H9 (cell line): ENCODE data around the gene ATP2B2. TPM values are rescaled to one million over a fixed set of nuclear protein-coding genes. Genes with fewer than 3 reads are reported as not detected.

ENCODE experiments used
- DNase-seq: peaks from one replicate; pipeline ENCODE4 v3.0.0-alpha.2; 2017
- H2AFZ ChIP-seq: one replicate; pipeline ENCODE4 v1.6.1; 2013; ENCODE audit warnings: mild to moderate bottlenecking, low read length, control low read depth, moderate library complexity
- H2AK5ac ChIP-seq: 2 replicates; pipeline ENCODE4 v1.6.1; 2013; ENCODE audit warnings: low read length, control low read depth, mixed read lengths; ENCODE audit not compliant: insufficient read length
- H2BK120ac ChIP-seq: one replicate; pipeline ENCODE4 v1.6.1; 2013; ENCODE audit warnings: low read depth, mild to moderate bottlenecking, low read length, control low read depth, inconsistent platforms; ENCODE audit not compliant: poor library complexity, severe bottlenecking
- H2BK12ac ChIP-seq: 2 replicates; pipeline ENCODE4 v1.6.1; 2013; ENCODE audit warnings: low read length, control low read depth, mixed read lengths, low read depth; ENCODE audit not compliant: insufficient read length
- H2BK15ac ChIP-seq: 2 replicates; pipeline ENCODE4 v1.6.1; 2013; ENCODE audit warnings: low read depth, low read length, control low read depth
- H2BK20ac ChIP-seq: one replicate; pipeline ENCODE4 v1.6.1; 2013; ENCODE audit warnings: low read depth, mild to moderate bottlenecking, low read length, control low read depth, inconsistent platforms; ENCODE audit not compliant: poor library complexity, severe bottlenecking
- H2BK5ac ChIP-seq: 2 replicates; pipeline ENCODE4 v1.6.1; 2013; ENCODE audit warnings: low read length, control low read depth, mixed read lengths; ENCODE audit not compliant: insufficient read length
- H3K14ac ChIP-seq: 2 replicates; pipeline ENCODE4 v1.6.1; 2013; ENCODE audit warnings: low read length, control low read depth; ENCODE audit not compliant: insufficient read depth
- H3K18ac ChIP-seq: 2 replicates; pipeline ENCODE4 v1.6.1; 2013; ENCODE audit warnings: low read depth, mild to moderate bottlenecking, mixed read lengths, low read length, control low read depth; ENCODE audit not compliant: insufficient read length
- H3K23ac ChIP-seq: 2 replicates; pipeline ENCODE4 v1.6.1; 2013; ENCODE audit warnings: low read length, control low read depth, mixed read lengths, low read depth; ENCODE audit not compliant: insufficient read length
- H3K23me2 ChIP-seq: 2 replicates; pipeline ENCODE4 v1.6.1; 2013; ENCODE audit warnings: low read depth, mild to moderate bottlenecking, mixed read lengths, low read length, control low read depth; ENCODE audit not compliant: insufficient read length, poor library complexity, severe bottlenecking
- H3K27ac ChIP-seq: 2 replicates; pipeline ENCODE4 v1.5.1; 2013; ENCODE audit warnings: low read length, control low read depth, mixed read lengths, low read depth; ENCODE audit not compliant: insufficient read length
- H3K27me3 ChIP-seq: 2 replicates; pipeline ENCODE4 v1.6.1; 2013; ENCODE audit warnings: low read length, control low read depth, inconsistent platforms; ENCODE audit not compliant: insufficient read depth
- H3K4ac ChIP-seq: 2 replicates; pipeline ENCODE4 v1.6.1; 2013; ENCODE audit warnings: low read depth, mild to moderate bottlenecking, control low read depth, inconsistent platforms, low read length, moderate library complexity
- H3K4me1 ChIP-seq: 2 replicates; pipeline ENCODE4 v1.6.1; 2013; ENCODE audit warnings: low read length, control low read depth, inconsistent platforms; ENCODE audit not compliant: insufficient read depth
- H3K4me2 ChIP-seq: 2 replicates; pipeline ENCODE4 v1.6.1; 2013; ENCODE audit warnings: low read length, control low read depth, mixed read lengths; ENCODE audit not compliant: insufficient read length, insufficient read depth
- H3K56ac ChIP-seq: 2 replicates; pipeline ENCODE4 v1.6.1; 2013; ENCODE audit warnings: low read depth, mild to moderate bottlenecking, mixed read lengths, low read length, control low read depth; ENCODE audit not compliant: insufficient read length
- H3K79me1 ChIP-seq: 2 replicates; pipeline ENCODE4 v1.6.1; 2013; ENCODE audit warnings: low read depth, mild to moderate bottlenecking, moderate library complexity, low read length, control low read depth, inconsistent platforms; ENCODE audit not compliant: insufficient read depth, poor library complexity, severe bottlenecking
- H3K79me2 ChIP-seq: 2 replicates; pipeline ENCODE4 v1.6.1; 2013; ENCODE audit warnings: low read length, control low read depth, inconsistent platforms; ENCODE audit not compliant: insufficient read depth
- H3K9ac ChIP-seq: 2 replicates; pipeline ENCODE4 v1.6.1; 2013; ENCODE audit warnings: low read length, control low read depth, mixed read lengths; ENCODE audit not compliant: insufficient read length; ENCODE audit errors: extremely low read depth
- H3K9me3 ChIP-seq: one replicate; pipeline ENCODE4 v1.6.1; 2013; ENCODE audit warnings: low read depth, low read length, inconsistent platforms; ENCODE audit not compliant: control insufficient read depth
- H3T11ph ChIP-seq: one replicate; pipeline ENCODE4 v1.6.1; 2013; ENCODE audit warnings: mild to moderate bottlenecking, low read length, control low read depth, inconsistent platforms
- H4K20me1 ChIP-seq: one replicate; pipeline ENCODE4 v1.6.1; 2013; ENCODE audit not compliant: control insufficient read depth, insufficient read length, insufficient read depth
- H4K5ac ChIP-seq: 2 replicates; pipeline ENCODE4 v1.6.1; 2013; ENCODE audit warnings: low read depth, mild to moderate bottlenecking, mixed read lengths, low read length, control low read depth; ENCODE audit not compliant: insufficient read length
- H4K8ac ChIP-seq: replicated peaks from 2 replicates; pipeline ENCODE4 v1.6.1; 2013; ENCODE audit warnings: low read length, control low read depth, mixed read lengths, low read depth; ENCODE audit not compliant: insufficient read length
- H4K91ac ChIP-seq: 2 replicates; pipeline ENCODE4 v1.6.1; 2013; ENCODE audit warnings: low read depth, mild to moderate bottlenecking, moderate library complexity, mixed read lengths, low read length, control low read depth; ENCODE audit not compliant: insufficient read length
- H3K27ac Mint-ChIP-seq, 3 experiments: 2 replicates in 2 of 3; 3 replicates in 1 of 3; pipeline ENCODE4 v1.8.0; 2020 to 2021; ENCODE audit warnings: mixed read lengths in 3 of 3, mild to moderate bottlenecking in 1 of 3, moderate library complexity in 1 of 3
- H3K27me3 Mint-ChIP-seq: 2 replicates; pipeline ENCODE4 v1.8.0; 2021; ENCODE audit warnings: low read depth, mild to moderate bottlenecking, moderate library complexity, mixed read lengths
- H3K36me3 Mint-ChIP-seq, 3 experiments: 2 replicates in 2 of 3; 3 replicates in 1 of 3; pipeline ENCODE4 v1.8.0; 2020 to 2021; ENCODE audit warnings: low read depth in 3 of 3, mixed read lengths in 3 of 3; ENCODE audit not compliant: insufficient read depth in 1 of 3
- H3K4me1 Mint-ChIP-seq, 2 experiments: 2 replicates each; pipeline ENCODE4 v1.8.0; 2020; ENCODE audit warnings: mixed read lengths in 2 of 2
- H3K4me3 Mint-ChIP-seq, 2 experiments: 2 replicates in 1 of 2; 3 replicates in 1 of 2; pipeline ENCODE4 v1.8.0; 2020 to 2021; ENCODE audit warnings: mild to moderate bottlenecking in 2 of 2, mixed read lengths in 2 of 2, moderate library complexity in 1 of 2
- H3K9me3 Mint-ChIP-seq, 2 experiments: 2 replicates in 1 of 2; 3 replicates in 1 of 2; pipeline ENCODE4 v1.8.0; 2020; ENCODE audit warnings: mild to moderate bottlenecking in 2 of 2, mixed read lengths in 2 of 2, moderate library complexity in 1 of 2
- CTCF ChIP-seq: fragments of 200-600 bp; sonication (generic); conservative IDR thresholded peaks from 3 replicates; pipeline ENCODE4 v1.8.0; 2021; ENCODE audit warnings: antibody characterized with exemption, mild to moderate bottlenecking
- WGBS: extraction: QIAGEN DNeasy Blood & Tissue Kit; methylation state at CpG from one replicate; pipeline ENCODE4 v1.1.7; 2013; ENCODE audit warnings: missing lambda C conversion rate, low lambda C conversion rate, mixed read lengths; ENCODE audit not compliant: insufficient read length; ENCODE audit errors: extremely low coverage; 5-methylcytosine and 5-hydroxymethylcytosine counted together
- total RNA-seq: library from RNA; stranded (reverse); gene quantifications from 2 replicates; pipeline ENCODE4 v1.2.1, GENCODE V29; 2021

The ATP2B2 gene
- total RNA-seq, 1 experiment from 2014 or later: 0.33 TPM

GRCh38 chr3:10450494-10451440, 54.6 kb downstream of the ATP2B2 start:
- H4K8ac ChIP-seq: no peak overlapping the region
- H4K20me1 ChIP-seq: no peaks in the 10 kb centered on the region
- DNase-seq: no peak
- H3K27ac ChIP-seq: no peak overlapping the region
- Mint-ChIP-seq H3K36me3 (no peaks in the 10 kb centered on the region), H3K4me3 (no peak overlapping the region), H3K27me3 (peaks cover 18% of the 10 kb centered on the region), H3K4me1 (peaks cover 0 to under 1% of the 10 kb centered on the region in 2 experiments; a peak in 1 of 4 replicates), H3K27ac (no peak overlapping the region), H3K9me3 (no peaks in the 10 kb centered on the region)
- no peak overlapping the region for H2BK20ac ChIP-seq
- H3K9me3 ChIP-seq: no peaks in the 10 kb centered on the region
- TF ChIP-seq CTCF: no peak
- H3K79me1 ChIP-seq: no peaks in the 10 kb centered on the region
- H4K91ac ChIP-seq: no peak overlapping the region
- no peak overlapping the region for H2AFZ ChIP-seq
- H3K79me2 ChIP-seq: no peaks in the 10 kb centered on the region
- no peak overlapping the region for H3K18ac ChIP-seq
- no peak overlapping the region for H3K56ac ChIP-seq
- H3K23me2 ChIP-seq: no peaks in the 10 kb centered on the region
- no peak overlapping the region for H3K4me2 ChIP-seq
- H2BK5ac ChIP-seq: no peak overlapping the region
- H3K9ac ChIP-seq: no peak overlapping the region
- no peak overlapping the region for H3K4ac ChIP-seq
- H2AK5ac ChIP-seq: no peak overlapping the region
- no peak overlapping the region for H3K23ac ChIP-seq
- no peak overlapping the region for H2BK15ac ChIP-seq
- no peak overlapping the region for H3K14ac ChIP-seq
- no peak overlapping the region for H2BK12ac ChIP-seq
- no peak overlapping the region for H4K5ac ChIP-seq
- WGBS: no CpG with 5 or more reads among the region's 22 CpGs
- no peaks in the 10 kb centered on the region for H3K27me3 ChIP-seq
- no peak overlapping the region for H3T11ph ChIP-seq
- no peak overlapping the region for H2BK120ac ChIP-seq
- H3K4me1 ChIP-seq: no peaks in the 10 kb centered on the region
